GM21723 (cell line): ENCODE results near the gene MED10.
A peak's percentile ranks its signal among the peaks of the same experiment; 100 is the strongest.
"Not testable (repeated sequence)": the region's sequence is repeated elsewhere in the genome, so short reads cannot be mapped to it uniquely, and the experiment has no call there.

Experiments
- ATAC-seq: cut with Tn5 transposase; IDR thresholded peaks from one replicate; pipeline ENCODE4 v1.9.1; 2021; ENCODE audit warnings: mild to moderate bottlenecking, moderate library complexity; ENCODE audit not compliant: unreplicated experiment

Gene MED10

DNA sequence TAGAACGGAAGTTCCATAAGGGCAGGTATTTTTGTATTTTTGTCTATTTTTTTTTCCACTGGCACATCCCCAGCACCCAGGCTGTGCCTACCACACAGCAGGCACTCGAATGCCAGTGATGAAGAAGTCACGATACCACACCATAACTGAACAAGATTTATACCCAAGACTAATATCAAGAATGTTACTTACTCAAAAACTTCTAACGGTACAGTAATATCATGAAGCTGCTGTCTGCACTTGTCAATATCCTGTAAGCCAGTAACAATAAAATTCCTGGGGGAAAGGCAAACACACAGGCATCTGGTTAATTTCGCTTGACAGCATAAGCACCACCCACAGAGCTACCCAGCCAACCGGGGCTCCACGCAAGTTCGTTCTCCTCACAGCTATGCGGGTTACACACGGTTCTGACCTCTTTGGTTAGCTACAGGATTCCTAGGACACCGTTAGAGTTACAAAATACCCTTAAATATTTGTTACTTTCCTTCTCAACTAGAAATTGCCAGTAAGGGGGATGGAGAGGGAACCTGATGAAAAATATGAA is 1.3 kb downstream of the MED10 start:
- ATAC-seq: no peak

- no peak for ATAC-seq
Measured at GRCh38 chr5:6373081-6373846, 5.1 kb downstream of the MED10 start.

- ATAC-seq: no peak
Measured at GRCh38 chr5:6372251-6373080, 5.9 kb downstream of the MED10 start.

DNA sequence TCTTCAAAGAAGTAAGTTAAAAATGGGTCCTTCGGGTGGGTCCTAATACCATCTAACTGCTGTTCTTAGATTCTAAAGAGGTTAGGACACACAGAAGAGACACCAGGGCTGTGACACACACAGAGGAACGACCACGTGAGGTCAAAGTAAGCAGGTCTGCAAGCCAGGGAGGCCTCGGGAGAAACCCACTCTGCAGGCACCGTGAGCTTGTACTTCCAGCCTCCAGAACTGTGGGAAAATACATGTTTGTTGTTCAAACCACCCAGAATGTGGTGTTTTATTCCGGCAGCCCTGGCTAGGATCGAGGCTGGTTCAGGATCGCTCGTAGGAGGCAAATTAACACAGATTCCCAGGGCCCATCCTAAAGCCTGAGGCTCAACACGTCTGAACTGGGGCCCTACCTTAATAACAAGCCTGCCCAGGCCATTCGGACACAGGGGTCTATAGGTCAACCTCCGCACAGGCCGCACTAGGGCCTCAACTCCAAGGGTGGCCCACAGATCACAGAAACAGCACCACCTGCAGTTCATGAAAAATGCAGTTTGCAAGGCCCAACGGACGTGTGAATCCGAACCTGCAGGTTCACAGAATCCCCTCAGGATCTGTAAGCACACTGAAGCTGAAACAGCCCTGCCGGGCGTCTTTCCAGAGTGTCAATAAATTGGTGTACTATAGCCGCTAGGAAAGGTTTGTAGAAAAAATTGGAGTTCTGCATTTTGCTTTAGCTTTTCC is 7.1 kb downstream of the MED10 start:
- ATAC-seq: no peak

GRCh38 chr5:6370580-6370979 is 7.8 kb downstream of the MED10 start:
- ATAC-seq: no peak

- ATAC-seq: no peak
Measured at GRCh38 chr5:6365977-6366590, 12.3 kb downstream of the MED10 start.

- ATAC-seq: no peak
Measured at GRCh38 chr5:6365142-6365976, 13.0 kb downstream of the MED10 start.

GRCh38 chr5:6363454-6364011 is 14.8 kb downstream of the MED10 start:
- not testable (repeated sequence) for ATAC-seq

DNA sequence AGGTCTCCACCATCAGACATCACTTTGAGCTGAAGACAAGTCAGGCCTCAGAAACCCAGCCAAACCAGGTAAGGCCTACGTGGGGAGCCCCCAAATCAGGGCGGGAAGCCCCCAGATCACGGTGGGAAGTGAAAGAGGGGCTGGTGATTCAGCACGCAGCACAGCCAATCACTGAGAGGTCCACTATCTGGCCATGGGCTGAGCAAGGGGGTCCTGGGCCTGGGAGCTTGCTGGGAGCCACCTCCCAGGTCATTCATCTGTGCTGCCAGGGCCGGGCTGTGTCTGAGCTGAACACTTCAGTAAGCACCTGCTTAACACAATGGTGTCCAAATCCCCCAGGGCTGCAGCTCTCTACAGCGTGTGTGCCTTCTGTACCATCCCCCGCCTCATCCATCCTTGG is 15.5 kb downstream of the MED10 start:
- ATAC-seq: no peak

DNA sequence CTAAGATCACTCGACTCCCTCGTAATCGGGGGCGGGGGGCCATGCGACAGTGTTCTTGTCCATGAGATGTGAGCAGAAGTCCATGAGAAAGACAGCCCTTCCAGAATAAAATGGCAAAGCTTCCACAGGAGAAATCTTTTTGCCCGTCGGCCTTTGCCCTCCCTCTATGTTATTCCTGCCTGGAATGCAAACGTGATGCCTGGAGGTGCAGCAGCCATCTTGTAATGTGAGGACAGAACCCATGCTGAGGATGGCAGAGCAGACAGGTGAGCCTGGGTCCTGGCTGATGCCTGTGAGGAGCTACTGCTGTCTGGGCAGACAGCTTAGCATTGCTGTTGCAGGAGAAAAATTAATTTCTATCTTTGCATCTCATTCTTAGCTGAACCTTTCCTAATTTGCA is 17.2 kb downstream of the MED10 start:
- ATAC-seq: no peak

- no peak for ATAC-seq
Measured at GRCh38 chr5:6360323-6361072, 17.8 kb downstream of the MED10 start.

DNA sequence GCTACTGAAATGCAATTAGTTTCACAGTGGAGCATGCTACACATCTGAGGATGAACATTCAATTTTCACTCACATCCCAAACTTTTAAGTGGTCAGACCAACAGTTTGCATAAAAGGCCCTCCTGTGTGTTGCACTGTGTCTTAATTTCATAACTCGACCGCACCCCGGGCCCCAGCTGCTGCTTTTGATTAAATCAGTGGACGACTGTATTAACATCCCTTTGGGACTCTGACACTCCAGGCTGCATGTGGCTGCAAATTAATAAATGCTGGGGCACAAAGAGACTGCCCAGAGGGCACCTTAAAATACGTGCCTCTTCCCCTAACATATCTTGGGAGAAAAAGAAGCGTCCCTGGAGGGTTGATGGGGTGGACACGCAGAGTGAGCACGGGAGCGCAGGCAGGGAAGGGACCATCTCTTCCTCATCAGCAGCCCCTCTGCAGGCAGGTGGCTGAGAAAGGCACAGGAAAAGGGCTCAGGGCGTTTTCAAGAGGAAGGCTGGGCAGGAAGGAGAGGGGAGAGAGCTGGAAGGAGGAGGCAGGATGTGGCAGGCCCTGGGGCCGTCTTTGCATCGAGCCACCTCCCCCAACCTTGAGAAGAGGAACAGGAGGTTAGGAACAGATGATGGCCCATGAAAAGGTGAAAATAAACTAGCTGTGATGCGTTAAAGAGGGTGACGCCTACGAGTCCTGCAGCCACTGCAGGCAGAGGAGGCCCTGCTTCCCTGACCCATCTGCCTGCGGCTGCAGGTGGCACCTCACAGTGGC is 18.6 kb downstream of the MED10 start:
- peak; percentile 63 for ATAC-seq

GRCh38 chr5:6358434-6358820 is 19.9 kb downstream of the MED10 start:
- ATAC-seq: no peak

GRCh38 chr5:6357817-6358433 is 20.4 kb downstream of the MED10 start:
- ATAC-seq: not testable (repeated sequence)

DNA sequence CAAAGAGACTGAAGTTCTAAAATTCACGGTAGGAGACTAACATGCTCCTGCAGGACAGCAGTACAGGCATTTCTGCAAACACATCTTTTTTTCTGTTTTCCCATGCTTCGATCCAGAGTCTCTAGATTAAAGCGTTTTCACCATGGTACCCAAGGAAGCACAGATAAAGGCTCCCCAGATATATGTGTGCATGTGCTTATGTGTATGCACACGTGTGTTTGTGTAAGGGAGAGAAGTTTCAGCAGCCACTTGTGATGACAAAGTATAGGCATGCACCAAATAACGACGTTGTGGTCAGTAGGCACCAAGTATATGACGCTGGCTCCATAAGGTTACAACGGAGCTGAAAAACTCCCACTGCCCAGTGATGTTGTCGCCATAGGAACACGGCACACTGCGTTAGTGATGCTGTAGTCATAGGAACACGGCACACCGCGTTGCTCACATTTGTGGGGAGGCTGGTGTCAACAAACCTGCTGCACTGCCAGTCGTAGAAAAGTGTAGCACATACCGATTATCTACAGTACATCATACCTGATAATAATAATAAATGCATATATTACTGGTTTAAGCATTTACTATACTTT is 21.7 kb downstream of the MED10 start:
- ATAC-seq: no peak

- no peak for ATAC-seq
Measured at GRCh38 chr5:6355294-6355693, 23.1 kb downstream of the MED10 start.

DNA sequence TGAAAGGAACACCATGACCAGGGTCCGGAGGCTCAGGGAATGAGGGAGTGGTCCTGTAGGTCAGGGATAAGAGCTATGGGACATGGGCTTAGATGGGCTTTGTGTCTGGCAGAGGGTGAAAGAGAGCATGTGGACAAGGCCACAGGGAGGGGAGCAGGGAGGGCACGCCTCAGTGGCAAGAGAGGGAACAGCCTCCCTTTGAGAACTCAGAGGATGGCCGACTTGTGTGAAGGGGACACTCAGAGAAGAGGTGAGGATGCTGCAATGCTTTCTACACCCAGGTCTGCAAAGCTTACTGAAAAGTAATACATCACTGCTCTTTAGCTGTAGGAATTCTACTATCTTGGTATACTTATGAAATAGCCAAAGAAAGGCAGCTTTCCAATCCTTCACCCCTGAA is 23.5 kb downstream of the MED10 start:
- no peak for ATAC-seq
